Lung (tissue), 12 donors: ENCODE results near the gene ASIC2. TPM values are rescaled to one million over a fixed set of nuclear protein-coding genes. Genes with fewer than 3 reads are reported as not detected.
"Not testable (repeated sequence)": the region's sequence is repeated elsewhere in the genome, so short reads cannot be mapped to it uniquely, and the experiment has no call there.

Experiments
- ATAC-seq: fragments of 200-7000 bp; cut with Tn5 transposase; one replicate; pipeline ENCODE4 v1.9.1; 2020; ENCODE audit warnings: moderate number of reproducible peaks; ENCODE audit not compliant: insufficient read depth, low FRiP score
- DNase-seq, 3 donors: peaks; one replicate each; pipeline ENCODE4 v3.0.0-alpha.2; 2013 to 2017
- H3K27ac ChIP-seq, 2 donors: one replicate each; pipeline ENCODE4 v1.5.1; 2013; ENCODE audit warnings: mild to moderate bottlenecking in 2 of 2, moderate library complexity in 2 of 2, control low read depth in 1 of 2, inconsistent platforms in 1 of 2, low read depth in 1 of 2, low read length in 1 of 2
- H3K27me3 ChIP-seq, 3 donors: one replicate each; pipeline ENCODE4 v1.5.1; 2013; ENCODE audit warnings: low read length in 2 of 3; ENCODE audit not compliant: control insufficient read depth in 3 of 3, insufficient read depth in 3 of 3
- H3K36me3 ChIP-seq, 4 donors: one replicate each; pipeline ENCODE4 v1.5.1; 2013; ENCODE audit warnings: low read length in 4 of 4, mild to moderate bottlenecking in 1 of 4, moderate library complexity in 1 of 4; ENCODE audit not compliant: control insufficient read depth in 4 of 4, insufficient read depth in 4 of 4
- H3K4me1 ChIP-seq, 5 donors: one replicate each; pipeline ENCODE4 v1.5.1; 2013; ENCODE audit warnings: low read length in 5 of 5, mild to moderate bottlenecking in 2 of 5, moderate library complexity in 1 of 5; ENCODE audit not compliant: control insufficient read depth in 5 of 5, insufficient read depth in 5 of 5
- H3K4me3 ChIP-seq: one replicate; pipeline ENCODE4 v1.5.1; 2013; ENCODE audit warnings: mild to moderate bottlenecking, control low read depth, moderate library complexity
- H3K9ac ChIP-seq, 2 donors: one replicate each; pipeline ENCODE4 v1.5.1; 2013; ENCODE audit warnings: low read length in 2 of 2, control low read depth in 1 of 2; ENCODE audit not compliant: insufficient read depth in 1 of 2
- H3K9me3 ChIP-seq, 4 donors: one replicate each; pipeline ENCODE4 v1.5.1; 2013; ENCODE audit warnings: low read length in 3 of 4, mild to moderate bottlenecking in 1 of 4, moderate library complexity in 1 of 4; ENCODE audit not compliant: control insufficient read depth in 4 of 4, insufficient read depth in 3 of 4
- CTCF ChIP-seq: IDR thresholded peaks from 2 replicates; pipeline ENCODE4 v1.5.1; 2012; ENCODE audit warnings: mild to moderate bottlenecking; ENCODE audit errors: control extremely low read depth, extremely low read depth
- WGBS, 2 donors: extraction: QIAGEN DNeasy Blood & Tissue Kit; methylation state at CpG; one replicate each; pipeline ENCODE4 v1.1.7; 2013; 5-methylcytosine and 5-hydroxymethylcytosine counted together
- polyA plus RNA-seq, 2 donors: library from polyadenylated mRNA; stranded (reverse); fragments of 200-250 nt; gene quantifications; one replicate each; pipeline ENCODE4 v1.2.1, GENCODE V29; 2013
- total RNA-seq, 2 donors: library from RNA; depleted of rRNA in 1 of 2; stranded (reverse); fragments of >200 nt in 1 of 2; gene quantifications; one replicate each; pipeline ENCODE4 v1.2.1, GENCODE V29; 2014 to 2021
- donor health status: control.
- donor health status: control.
- donor health status: Bipolar disorder and iron deficiency.
- donor health status: healthy.
- donor health status: DM: yes; HTN: yes; CAD: no.

ASIC2 gene
- total and polyA plus RNA-seq, 4 donors: 0.03 to 0.28 (median 0.14) TPM; not detected in 1

GRCh38 chr17:32993977-32994376 is 299.1 kb downstream of the ASIC2 start:
- Histone ChIP-seq H3K4me1 (peaks cover 0 to 4% (median 2%) of the 10 kb centered on the region in 5 donors), H3K9ac (no peak overlapping the region), H3K4me3 (no peak overlapping the region), H3K27ac (no peak overlapping the region), H3K27me3 (peaks cover 0 to 2% (median 2%) of the 10 kb centered on the region in 3 donors), H3K36me3 (no peaks in the 10 kb centered on the region), H3K9me3 (no peaks in the 10 kb centered on the region)
- WGBS, 2 donors: 45 to 52% methylated on average over 9 of the region's 9 CpGs
- DNase-seq (no peak), ATAC-seq (no peak)
- no peak for TF ChIP-seq CTCF

- H3K9ac ChIP-seq: no peak overlapping the region
- 67 to 79% methylated on average over 13 of the region's 13 CpGs for WGBS, 2 donors
- ATAC-seq: no peak
Observed at GRCh38 chr17:32992321-32993033, 300.6 kb downstream of the ASIC2 start.

GRCh38 chr17:32988481-32989101 is 304.5 kb downstream of the ASIC2 start:
- WGBS, 2 donors: 71 to 72% methylated on average over 3 of the region's 3 CpGs
- no peak for TF ChIP-seq CTCF
- peaks cover 0 to 7% (median 0%) of the 10 kb centered on the region in 4 donors for H3K9me3 ChIP-seq

More at GRCh38 chr17:32992321-32993033, 300.6 kb downstream of the ASIC2 start:
- Histone ChIP-seq H3K27ac (no peak overlapping the region), H3K4me3 (no peak overlapping the region), H3K4me1 (no peaks in the 10 kb centered on the region), H3K9me3 (peaks cover 0 to 2% (median 0%) of the 10 kb centered on the region in 4 donors), H3K27me3 (peaks cover 0 to 2% (median 0%) of the 10 kb centered on the region in 3 donors), H3K36me3 (no peaks in the 10 kb centered on the region)
- peak in 1 of 3 donors; percentile 4 for DNase-seq
- TF ChIP-seq CTCF: no peak

GRCh38 chr17:32987868-32988267 is 305.2 kb downstream of the ASIC2 start:
- not testable (repeated sequence) for H3K9me3 ChIP-seq, H3K4me1 ChIP-seq, H3K27ac ChIP-seq, DNase-seq, H3K27me3 ChIP-seq, ATAC-seq, H3K4me3 ChIP-seq, H3K9ac ChIP-seq, H3K36me3 ChIP-seq
- 56 to 65% methylated on average over 2 of the region's 2 CpGs for WGBS, 2 donors

More at GRCh38 chr17:32988481-32989101, 304.5 kb downstream of the ASIC2 start:
- no peak for DNase-seq
- no peaks in the 10 kb centered on the region for H3K4me1 ChIP-seq
- peaks cover 0 to 4% (median 2%) of the 10 kb centered on the region in 3 donors for H3K27me3 ChIP-seq
- H3K4me3 ChIP-seq: no peak overlapping the region
- no peak overlapping the region for H3K9ac ChIP-seq
- no peak for ATAC-seq
- no peak overlapping the region for H3K27ac ChIP-seq
- no peaks in the 10 kb centered on the region for H3K36me3 ChIP-seq

GRCh38 chr17:32987453-32987805 is 305.7 kb downstream of the ASIC2 start:
- not testable (repeated sequence) for H3K9me3 ChIP-seq, DNase-seq, H3K27ac ChIP-seq, H3K4me1 ChIP-seq, H3K9ac ChIP-seq, H3K4me3 ChIP-seq, H3K36me3 ChIP-seq, ATAC-seq, H3K27me3 ChIP-seq
- WGBS, 2 donors: 30 to 42% methylated on average over 1 of the region's 1 CpG
